ENCODE results near the gene AIG1. TPM values are rescaled to one million over a fixed set of nuclear protein-coding genes. Genes with fewer than 3 reads are reported as not detected.

Gene AIG1
- total and polyA plus RNA-seq, 2 experiments from 2014 or later: 44.7 to 46.9 TPM

DNA sequence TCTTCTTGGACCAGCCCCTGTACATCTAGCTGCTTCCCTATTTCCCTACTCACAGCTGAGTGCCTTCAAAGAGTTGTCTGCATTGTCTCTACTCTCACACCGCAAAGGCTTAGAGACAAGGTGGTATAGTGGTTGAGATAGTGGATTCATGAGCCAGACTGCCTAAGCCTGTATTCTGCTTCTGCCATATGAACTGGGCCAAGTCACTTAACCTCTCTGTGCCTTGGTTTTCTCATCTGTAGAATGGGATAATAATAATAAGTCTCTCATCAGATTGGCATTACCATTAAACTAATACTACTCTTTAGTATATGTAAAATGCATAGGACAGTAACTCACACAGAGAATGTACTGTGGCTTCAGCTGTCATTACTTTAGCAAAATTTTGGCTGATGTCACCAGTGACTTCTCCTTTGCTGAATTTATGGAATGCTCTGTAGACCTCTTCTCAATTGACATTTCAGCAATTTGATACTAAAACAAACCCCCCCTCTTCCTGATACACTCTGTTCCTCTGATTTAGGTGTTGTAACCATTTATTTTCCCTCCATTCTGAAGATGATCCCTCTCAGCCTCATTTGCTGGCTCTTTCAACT is 233.7 kb downstream of the AIG1 start:
- H3K9me2 ChIP-seq (ENCODE audit: insufficient read depth): no peaks in the 10 kb centered on the region
- in situ Hi-C loops (cut with MboI): no loop called here
- H3K9me3 ChIP-seq (ENCODE audit: low read depth): no peaks in the 10 kb centered on the region
- no peaks in the 10 kb centered on the region for H3K36me3 ChIP-seq (ENCODE audit: low read depth)
- H3K4me2 ChIP-seq (ENCODE audit: unreplicated experiment): no peak overlapping the region
- no peak overlapping the region for H3K9ac ChIP-seq
- no peaks in the 10 kb centered on the region for H3K4me1 ChIP-seq (ENCODE audit: insufficient read depth)
- no peak overlapping the region for H3K27ac ChIP-seq
- no peak overlapping the region for H3K4me3 ChIP-seq
- DNase-seq: no peak
- no peak overlapping the region for H2AFZ ChIP-seq
- H3K79me2 ChIP-seq (ENCODE audit: insufficient read depth): no peaks in the 10 kb centered on the region
- TF ChIP-seq EZH2 (IDR thresholded peaks at IDR 0.05; ENCODE audit: insufficient read depth, poor library complexity, severe bottlenecking) (no peak), EZH2phosphoT487 (IDR thresholded peaks at IDR 0.05; ENCODE audit: insufficient read depth, low read depth) (no peak)
- H3F3A ChIP-seq (ENCODE audit: insufficient read depth): no peaks in the 10 kb centered on the region
- no peaks in the 10 kb centered on the region for H4K20me1 ChIP-seq (ENCODE audit: insufficient read depth)
- 100% methylated on average over 1 of the region's 1 CpG for WGBS, 2 experiments (ENCODE audit: low coverage in 1 of 2, low lambda C conversion rate in 2 of 2, missing lambda C conversion rate in 2 of 2)
- H3K27me3 ChIP-seq (replicated peaks; ENCODE audit: insufficient read depth): no peaks in the 10 kb centered on the region

DNA sequence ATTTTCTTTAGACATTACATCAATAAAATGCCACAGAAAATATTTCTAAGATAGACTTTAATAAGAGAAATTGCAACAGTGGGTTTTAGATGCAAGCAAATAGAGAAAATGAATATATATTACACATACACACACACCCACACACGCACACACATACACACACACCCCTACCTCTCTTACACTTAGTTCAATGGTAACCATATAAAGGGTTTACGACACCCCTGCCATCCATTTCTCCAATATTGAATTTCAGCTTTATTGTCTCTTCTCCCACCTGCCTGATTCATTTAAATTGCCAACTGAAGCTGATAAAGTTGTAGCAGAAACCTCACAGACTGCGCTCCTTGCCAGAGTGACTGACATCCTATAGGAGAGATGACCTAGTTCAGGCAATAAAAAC is 235.2 kb downstream of the AIG1 start:
- no peaks in the 10 kb centered on the region for H4K20me1 ChIP-seq (ENCODE audit: insufficient read depth)
- no peaks in the 10 kb centered on the region for H3K27me3 ChIP-seq (replicated peaks; ENCODE audit: insufficient read depth)
- no peak for TF ChIP-seq EZH2 (IDR thresholded peaks at IDR 0.05; ENCODE audit: insufficient read depth, poor library complexity, severe bottlenecking)
- H3K27ac ChIP-seq: no peak overlapping the region
- in situ Hi-C loops (cut with MboI): no loop called here
- 94 to 95% methylated on average over 3 of the region's 3 CpGs for WGBS, 2 experiments (ENCODE audit: low coverage in 1 of 2, low lambda C conversion rate in 2 of 2, missing lambda C conversion rate in 2 of 2)
- H3K4me2 ChIP-seq (ENCODE audit: unreplicated experiment): no peak overlapping the region
- H3K36me3 ChIP-seq (ENCODE audit: low read depth): no peaks in the 10 kb centered on the region
- H3F3A ChIP-seq (ENCODE audit: insufficient read depth): no peaks in the 10 kb centered on the region
- H2AFZ ChIP-seq: no peak overlapping the region
- no peaks in the 10 kb centered on the region for H3K9me2 ChIP-seq (ENCODE audit: insufficient read depth)
- no peak overlapping the region for H3K4me3 ChIP-seq
- no peaks in the 10 kb centered on the region for H3K9me3 ChIP-seq (ENCODE audit: low read depth)
- no peak overlapping the region for H3K9ac ChIP-seq
- H3K4me1 ChIP-seq (ENCODE audit: insufficient read depth): no peaks in the 10 kb centered on the region
- DNase-seq: no peak
- H3K79me2 ChIP-seq (ENCODE audit: insufficient read depth): no peaks in the 10 kb centered on the region

DNA sequence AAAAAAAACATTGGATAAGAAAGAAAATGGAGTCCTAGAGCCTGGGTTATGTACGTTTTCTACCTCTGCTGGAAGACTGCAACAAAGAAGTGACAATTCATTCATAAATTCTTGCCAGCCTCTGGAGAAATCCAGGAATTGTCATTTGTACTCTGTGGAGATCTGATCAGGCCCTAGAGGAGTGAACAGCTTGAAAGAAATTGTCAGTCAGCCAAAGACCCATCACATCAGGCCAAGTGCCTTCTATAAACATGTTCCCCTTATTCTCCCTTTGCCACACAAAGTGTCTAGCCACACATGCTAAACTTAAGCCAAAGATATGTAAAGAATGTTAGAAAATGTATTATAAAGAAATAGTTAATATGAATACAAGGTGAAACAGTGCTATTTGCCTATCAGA is 237.4 kb downstream of the AIG1 start:
- Histone ChIP-seq H3K4me3 (no peak overlapping the region), H3F3A (ENCODE audit: insufficient read depth) (no peaks in the 10 kb centered on the region), H3K79me2 (ENCODE audit: insufficient read depth) (no peaks in the 10 kb centered on the region), H3K9me2 (ENCODE audit: insufficient read depth) (no peaks in the 10 kb centered on the region), H3K9ac (no peak overlapping the region), H3K36me3 (ENCODE audit: low read depth) (no peaks in the 10 kb centered on the region), H3K4me1 (ENCODE audit: insufficient read depth) (no peaks in the 10 kb centered on the region), H3K4me2 (ENCODE audit: unreplicated experiment) (no peak overlapping the region), H3K27ac (no peak overlapping the region), H4K20me1 (ENCODE audit: insufficient read depth) (no peaks in the 10 kb centered on the region), H3K9me3 (ENCODE audit: low read depth) (no peaks in the 10 kb centered on the region), H2AFZ (no peak overlapping the region), H3K27me3 (replicated peaks; ENCODE audit: insufficient read depth) (no peaks in the 10 kb centered on the region)
- DNase-seq: no peak
- in situ Hi-C loops (cut with MboI): no loop called here
- WGBS, 2 experiments (ENCODE audit: low coverage in 1 of 2, low lambda C conversion rate in 2 of 2, missing lambda C conversion rate in 2 of 2): 76 to 81% methylated on average over 1 of the region's 1 CpG
- TF ChIP-seq EZH2 (IDR thresholded peaks at IDR 0.05; ENCODE audit: insufficient read depth, poor library complexity, severe bottlenecking) (no peak), EZH2phosphoT487 (IDR thresholded peaks at IDR 0.05; ENCODE audit: insufficient read depth, low read depth) (no peak)

DNA sequence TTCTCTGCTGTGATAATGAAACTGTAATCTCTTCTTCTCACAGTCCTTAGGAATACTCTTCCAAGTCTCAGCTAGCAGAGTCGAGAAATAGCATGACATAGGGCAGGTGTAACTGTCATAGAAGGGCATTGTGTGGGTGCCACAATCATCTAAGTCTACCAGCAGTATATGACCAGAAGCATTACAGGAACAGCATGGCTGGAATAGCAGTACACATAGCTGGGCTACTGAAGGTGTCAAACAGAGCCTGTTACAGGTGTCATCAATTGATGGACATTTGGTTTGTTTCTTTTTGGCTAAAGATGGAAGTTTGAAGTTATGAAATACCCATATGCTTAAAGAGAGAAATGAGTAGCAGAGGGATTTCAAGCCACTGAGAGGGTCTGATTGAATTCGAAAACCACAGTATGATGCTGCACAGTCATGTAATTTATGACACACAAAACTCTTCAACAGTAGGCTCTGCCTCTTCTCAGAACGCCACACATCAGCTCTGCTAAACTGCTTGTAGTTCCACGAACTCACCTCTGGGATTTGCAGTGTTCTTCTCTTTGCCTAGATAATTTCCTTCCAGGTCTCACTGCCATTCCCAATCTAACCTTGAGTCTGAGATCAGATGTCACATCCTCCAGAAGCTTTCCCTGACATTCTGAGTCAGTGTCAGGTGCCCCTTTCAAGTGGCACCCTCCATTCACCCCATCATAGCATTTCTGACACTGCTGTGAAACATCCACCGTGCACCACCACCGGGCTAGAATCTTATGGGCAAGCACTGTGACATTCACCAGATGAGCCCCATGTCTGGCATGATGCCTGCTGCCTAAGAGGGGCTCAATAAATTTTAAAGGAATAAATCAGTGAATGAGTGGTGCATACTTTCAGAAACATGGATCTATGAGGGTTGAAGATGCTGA is 238.8 kb downstream of the AIG1 start:
- in situ Hi-C loops (cut with MboI): no loop called here
- no peaks in the 10 kb centered on the region for H3K79me2 ChIP-seq (ENCODE audit: insufficient read depth)
- H3K4me2 ChIP-seq (ENCODE audit: unreplicated experiment): no peak overlapping the region
- H3K4me3 ChIP-seq: no peak overlapping the region
- no peak overlapping the region for H3K27ac ChIP-seq
- H4K20me1 ChIP-seq (ENCODE audit: insufficient read depth): no peaks in the 10 kb centered on the region
- no peak overlapping the region for H3K9ac ChIP-seq
- H2AFZ ChIP-seq: no peak overlapping the region
- H3K9me2 ChIP-seq (ENCODE audit: insufficient read depth): no peaks in the 10 kb centered on the region
- 73% methylated on average over 6 of the region's 6 CpGs for WGBS, 2 experiments (ENCODE audit: low coverage in 1 of 2, low lambda C conversion rate in 2 of 2, missing lambda C conversion rate in 2 of 2)
- H3K36me3 ChIP-seq (ENCODE audit: low read depth): no peaks in the 10 kb centered on the region
- no peak for TF ChIP-seq EZH2 (IDR thresholded peaks at IDR 0.05; ENCODE audit: insufficient read depth, poor library complexity, severe bottlenecking)
- TF ChIP-seq EZH2phosphoT487 (IDR thresholded peaks at IDR 0.05; ENCODE audit: insufficient read depth, low read depth): no peak
- H3F3A ChIP-seq (ENCODE audit: insufficient read depth): no peaks in the 10 kb centered on the region
- no peak for DNase-seq
- H3K4me1 ChIP-seq (ENCODE audit: insufficient read depth): no peaks in the 10 kb centered on the region
- H3K27me3 ChIP-seq (replicated peaks; ENCODE audit: insufficient read depth): no peaks in the 10 kb centered on the region
- H3K9me3 ChIP-seq (ENCODE audit: low read depth): no peaks in the 10 kb centered on the region

Measured in GM23248 (cell line).